PFSK-1 (cell line): Measurements from ENCODE around the gene TRAPPC5.

Experiments used
- FOXP2 ChIP-seq: optimal IDR thresholded peaks from 2 replicates; pipeline ENCODE3; 2011; ENCODE audit warnings: borderline replicate concordance, control low read depth, inconsistent platforms; ENCODE audit not compliant: insufficient read depth; ENCODE audit errors: extremely low read length, extremely low read depth
- POLR2AphosphoS5 ChIP-seq: IDR thresholded peaks from 2 replicates; pipeline ENCODE4 v1.6.1; 2012; ENCODE audit warnings: low read depth, mild to moderate bottlenecking, control low read depth, low read length, moderate library complexity
- SIN3A ChIP-seq: IDR thresholded peaks from 2 replicates; pipeline ENCODE4 v1.6.1; 2012; ENCODE audit warnings: mild to moderate bottlenecking, low read length, moderate library complexity, borderline replicate concordance; ENCODE audit not compliant: insufficient read depth
- TAF1 ChIP-seq: IDR thresholded peaks from 2 replicates; pipeline ENCODE4 v1.6.1; 2012; ENCODE audit warnings: low read length, control low read depth, borderline replicate concordance; ENCODE audit not compliant: insufficient read depth
- TF ChIP-seq, protein P1 (sequence below), 2 experiments: IDR thresholded peaks; 2 replicates each; pipeline versions ENCODE4 v1.6.1 to v1.8.0; 2011 to 2012; ENCODE audit warnings: low read depth in 2 of 2, low read length in 2 of 2, control low read depth in 1 of 2, inconsistent platforms in 1 of 2, mild to moderate bottlenecking in 1 of 2, moderate library complexity in 1 of 2; ENCODE audit not compliant: insufficient read depth in 1 of 2

Gene TRAPPC5

GRCh38 chr19:7705387-7706187, 25.0 kb downstream of the TRAPPC5 start:
- TF ChIP-seq, protein P1, sequence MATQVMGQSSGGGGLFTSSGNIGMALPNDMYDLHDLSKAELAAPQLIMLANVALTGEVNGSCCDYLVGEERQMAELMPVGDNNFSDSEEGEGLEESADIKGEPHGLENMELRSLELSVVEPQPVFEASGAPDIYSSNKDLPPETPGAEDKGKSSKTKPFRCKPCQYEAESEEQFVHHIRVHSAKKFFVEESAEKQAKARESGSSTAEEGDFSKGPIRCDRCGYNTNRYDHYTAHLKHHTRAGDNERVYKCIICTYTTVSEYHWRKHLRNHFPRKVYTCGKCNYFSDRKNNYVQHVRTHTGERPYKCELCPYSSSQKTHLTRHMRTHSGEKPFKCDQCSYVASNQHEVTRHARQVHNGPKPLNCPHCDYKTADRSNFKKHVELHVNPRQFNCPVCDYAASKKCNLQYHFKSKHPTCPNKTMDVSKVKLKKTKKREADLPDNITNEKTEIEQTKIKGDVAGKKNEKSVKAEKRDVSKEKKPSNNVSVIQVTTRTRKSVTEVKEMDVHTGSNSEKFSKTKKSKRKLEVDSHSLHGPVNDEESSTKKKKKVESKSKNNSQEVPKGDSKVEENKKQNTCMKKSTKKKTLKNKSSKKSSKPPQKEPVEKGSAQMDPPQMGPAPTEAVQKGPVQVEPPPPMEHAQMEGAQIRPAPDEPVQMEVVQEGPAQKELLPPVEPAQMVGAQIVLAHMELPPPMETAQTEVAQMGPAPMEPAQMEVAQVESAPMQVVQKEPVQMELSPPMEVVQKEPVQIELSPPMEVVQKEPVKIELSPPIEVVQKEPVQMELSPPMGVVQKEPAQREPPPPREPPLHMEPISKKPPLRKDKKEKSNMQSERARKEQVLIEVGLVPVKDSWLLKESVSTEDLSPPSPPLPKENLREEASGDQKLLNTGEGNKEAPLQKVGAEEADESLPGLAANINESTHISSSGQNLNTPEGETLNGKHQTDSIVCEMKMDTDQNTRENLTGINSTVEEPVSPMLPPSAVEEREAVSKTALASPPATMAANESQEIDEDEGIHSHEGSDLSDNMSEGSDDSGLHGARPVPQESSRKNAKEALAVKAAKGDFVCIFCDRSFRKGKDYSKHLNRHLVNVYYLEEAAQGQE (IDR thresholded peaks at IDR 0.05; ENCODE audit: insufficient read depth in 1 of 2, low read depth in 2 of 2, low read length in 2 of 2), result no peak
- TF ChIP-seq SIN3A (no peak), FOXP2 (no peak), TAF1 (no peak), POLR2AphosphoS5 (no peak)

DNA sequence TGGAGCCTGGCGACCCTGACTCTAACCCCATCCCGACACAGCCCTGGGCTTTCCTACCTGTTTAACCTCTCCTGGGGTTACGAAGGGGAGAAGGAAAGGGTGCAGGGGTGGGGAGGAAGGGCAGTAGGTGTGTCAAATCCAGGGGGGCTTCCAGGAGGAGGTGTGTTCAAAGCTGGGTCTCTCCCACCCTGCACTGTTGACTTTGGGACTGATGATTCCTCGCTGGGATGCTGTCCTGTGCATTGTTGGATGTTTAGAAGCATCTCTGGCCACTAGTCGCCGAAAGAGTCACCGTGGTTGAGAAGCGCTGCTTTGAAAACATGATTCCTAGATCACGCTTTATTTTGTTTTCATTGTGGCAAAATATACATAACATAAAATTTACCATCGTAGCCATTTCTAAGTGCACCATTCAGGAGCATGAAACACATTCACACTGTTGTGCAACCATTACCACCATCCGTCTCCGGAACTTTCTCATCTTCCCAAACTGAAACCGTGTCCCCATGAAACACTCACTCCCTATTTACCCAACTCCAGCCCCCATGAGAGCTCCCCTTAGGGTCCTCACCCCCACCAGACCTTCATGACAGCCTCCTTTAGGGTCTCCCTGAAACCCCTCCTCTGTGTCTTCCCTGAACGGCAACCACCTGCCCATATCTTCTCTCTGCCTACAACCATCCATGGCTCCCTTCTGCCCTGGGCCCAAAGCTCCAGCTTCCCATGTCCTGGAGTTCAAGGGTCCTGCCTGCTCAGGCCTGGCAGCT, 25.7 kb downstream of the TRAPPC5 start:
- TF ChIP-seq, protein P1 (IDR thresholded peaks at IDR 0.05; ENCODE audit: insufficient read depth in 1 of 2, low read depth in 2 of 2, low read length in 2 of 2), result no peak
- TF ChIP-seq FOXP2 (no peak), POLR2AphosphoS5 (no peak), SIN3A (no peak), TAF1 (no peak)

GRCh38 chr19:7706955-7707456, 26.4 kb downstream of the TRAPPC5 start:
- TF ChIP-seq POLR2AphosphoS5 (no peak), SIN3A (no peak)

- TF ChIP-seq POLR2AphosphoS5 (no peak), TAF1 (no peak), FOXP2 (no peak), SIN3A (no peak)
- TF ChIP-seq, protein P1 (IDR thresholded peaks at IDR 0.05; ENCODE audit: insufficient read depth in 1 of 2, low read depth in 2 of 2, low read length in 2 of 2), result no peak
These were observed 29.4 kb downstream of the TRAPPC5 start for GRCh38 chr19:7709932-7710460.

GRCh38 chr19:7710616-7711015, 30.0 kb downstream of the TRAPPC5 start:
- TF ChIP-seq FOXP2 (no peak), POLR2AphosphoS5 (no peak)

- TF ChIP-seq FOXP2 (no peak), TAF1 (no peak), POLR2AphosphoS5 (no peak), SIN3A (no peak)
- TF ChIP-seq, protein P1 (IDR thresholded peaks at IDR 0.05; ENCODE audit: insufficient read depth in 1 of 2, low read depth in 2 of 2, low read length in 2 of 2), result no peak
These were observed 35.0 kb downstream of the TRAPPC5 start for GRCh38 chr19:7715671-7716070.
